ENCODE results near the gene SLCO1B3. TPM values are rescaled to one million over a fixed set of nuclear protein-coding genes. Genes with fewer than 3 reads are reported as not detected.

The SLCO1B3 gene
- polyA plus RNA-seq, 1 donor: not detected

Other genes starting within 250 kb of the SLCO1B3 start
- gene SLCO1C1, start 115.4 kb upstream of the SLCO1B3 start, polyA plus RNA-seq: 5.7 TPM